HepG2 (cell line): Measurements from ENCODE around the gene B4GALT5. TPM values are rescaled to one million over a fixed set of nuclear protein-coding genes. Genes with fewer than 3 reads are reported as not detected.

Experiments
- AFF4 ChIP-seq: sonication (generic); formaldehyde crosslinking; IDR thresholded peaks from 2 replicates; pipeline ENCODE4 v1.4.0; 2020; ENCODE audit warnings: missing genetic modification reagents
- CBX2 ChIP-seq, 2 experiments: fragments of 200-600 bp in 1 of 2; sonication (generic); formaldehyde crosslinking in 1 of 2; IDR thresholded peaks; 2 replicates each; pipeline versions ENCODE4 v1.7.0 to v1.8.1; 2018 to 2022; ENCODE audit warnings: low read depth in 2 of 2, low read length in 1 of 2, mild to moderate bottlenecking in 1 of 2, missing genetic modification reagents in 1 of 2
- HMGXB4 ChIP-seq, 2 experiments: sonication (generic) in 1 of 2; formaldehyde crosslinking in 1 of 2; IDR thresholded peaks; 2 replicates each; pipeline versions ENCODE4 v1.4.0 to v1.6.1; 2018 to 2020; ENCODE audit warnings: missing genetic modification reagents in 2 of 2, borderline replicate concordance in 1 of 2, low read depth in 1 of 2, mild to moderate bottlenecking in 1 of 2, missing biosample characterization in 1 of 2
- HNRNPK ChIP-seq: fragments of 200-400 bp; formaldehyde crosslinking; IDR thresholded peaks from 2 replicates; pipeline ENCODE4 v1.6.1; 2018; ENCODE audit warnings: low read length, low read depth, moderate library complexity, mild to moderate bottlenecking; ENCODE audit not compliant: poor library complexity, severe bottlenecking
- MTF2 ChIP-seq: sonication (generic); formaldehyde crosslinking; IDR thresholded peaks from 2 replicates; pipeline ENCODE4 v1.5.0; 2020; ENCODE audit warnings: missing genetic modification reagents, borderline replicate concordance
- MXI1 ChIP-seq: IDR thresholded peaks from 3 replicates; pipeline ENCODE4 v1.6.1; 2012; ENCODE audit warnings: low read depth, low read length, inconsistent platforms, borderline replicate concordance
- NRL ChIP-seq: sonication (generic); formaldehyde crosslinking; IDR thresholded peaks from 2 replicates; pipeline ENCODE4 v1.5.0; 2020; ENCODE audit warnings: missing genetic modification reagents, mild to moderate bottlenecking, moderate library complexity, borderline replicate concordance
- PHB2 ChIP-seq: fragments of 450-650 bp; IDR thresholded peaks from 2 replicates; pipeline ENCODE4 v1.6.1; 2018; ENCODE audit not compliant: partially characterized antibody
- TAF15 ChIP-seq: fragments of 200-400 bp; formaldehyde crosslinking; IDR thresholded peaks from one replicate; pipeline ENCODE4 v1.6.1; 2018; ENCODE audit warnings: mild to moderate bottlenecking, low read depth, low read length; ENCODE audit not compliant: poor library complexity, severe bottlenecking
- ZFP62 ChIP-seq: sonication (generic); formaldehyde crosslinking; IDR thresholded peaks from 2 replicates; pipeline ENCODE4 v1.4.0; 2020; ENCODE audit warnings: missing genetic modification reagents
- ZNF235 ChIP-seq: sonication (generic); formaldehyde crosslinking; IDR thresholded peaks from 2 replicates; pipeline ENCODE4 v1.8.1; 2023; ENCODE audit warnings: mild to moderate bottlenecking, missing genetic modification reagents, borderline replicate concordance
- ZNF276 ChIP-seq: sonication (generic); formaldehyde crosslinking; IDR thresholded peaks from 2 replicates; pipeline ENCODE4 v1.4.0; 2020; ENCODE audit warnings: mild to moderate bottlenecking, low read depth, missing genetic modification reagents
- ZNF317 ChIP-seq: sonication (generic); formaldehyde crosslinking; IDR thresholded peaks from 2 replicates; pipeline ENCODE4 v1.5.0; 2020; ENCODE audit warnings: mild to moderate bottlenecking, missing genetic modification reagents
- ZNF34 ChIP-seq: sonication (generic); formaldehyde crosslinking; IDR thresholded peaks from 2 replicates; pipeline ENCODE4 v1.4.0; 2020; ENCODE audit warnings: mild to moderate bottlenecking, missing genetic modification reagents, borderline replicate concordance
- ZNF577 ChIP-seq: sonication (generic); formaldehyde crosslinking; IDR thresholded peaks from 2 replicates; pipeline ENCODE4 v1.4.0; 2020; ENCODE audit warnings: mild to moderate bottlenecking, low read depth, missing genetic modification reagents, borderline replicate concordance
- ZNF841 ChIP-seq: sonication (generic); formaldehyde crosslinking; IDR thresholded peaks from 2 replicates; pipeline ENCODE4 v1.8.1; 2023; ENCODE audit warnings: missing genetic modification reagents, borderline replicate concordance
- polyA plus RNA-seq, 8 experiments: library from polyadenylated mRNA; depleted of rRNA in 3 of 8; stranded (reverse) in 7 of 8; unstranded in 1 of 8; fragments of >200 nt; fragmentation: Illumina TruSeq in 4 of 8; extraction: Trizol in 4 of 8; gene quantifications; 2 replicates each; pipeline versions ENCODE4 v1.2.1 to v1.2.3, GENCODE V29; 2011 to 2016; ENCODE audit warnings: low read depth in 4 of 8, missing spikeins in 1 of 8, mixed read lengths in 1 of 8; ENCODE audit not compliant: insufficient read depth in 1 of 8
- total RNA-seq, 5 experiments: library from RNA; depleted of rRNA; stranded (reverse); fragments of >200 nt; fragmentation: Illumina TruSeq; extraction: Trizol; gene quantifications; 2 replicates each; pipeline ENCODE4 v1.2.3, GENCODE V29; 2016; ENCODE audit warnings: low read depth in 1 of 5
- TF ChIP-seq, protein P1 (sequence below): sonication (generic); formaldehyde crosslinking; IDR thresholded peaks from 2 replicates; pipeline ENCODE4 v1.5.1; 2020; ENCODE audit warnings: missing genetic modification reagents, mild to moderate bottlenecking, borderline replicate concordance

Gene B4GALT5
- total and polyA plus RNA-seq, 2 of the 13 experiments (the other 11 are each of a cell fraction or from before 2014, with no cell fraction given), result 27.3 to 30.9 TPM

DNA sequence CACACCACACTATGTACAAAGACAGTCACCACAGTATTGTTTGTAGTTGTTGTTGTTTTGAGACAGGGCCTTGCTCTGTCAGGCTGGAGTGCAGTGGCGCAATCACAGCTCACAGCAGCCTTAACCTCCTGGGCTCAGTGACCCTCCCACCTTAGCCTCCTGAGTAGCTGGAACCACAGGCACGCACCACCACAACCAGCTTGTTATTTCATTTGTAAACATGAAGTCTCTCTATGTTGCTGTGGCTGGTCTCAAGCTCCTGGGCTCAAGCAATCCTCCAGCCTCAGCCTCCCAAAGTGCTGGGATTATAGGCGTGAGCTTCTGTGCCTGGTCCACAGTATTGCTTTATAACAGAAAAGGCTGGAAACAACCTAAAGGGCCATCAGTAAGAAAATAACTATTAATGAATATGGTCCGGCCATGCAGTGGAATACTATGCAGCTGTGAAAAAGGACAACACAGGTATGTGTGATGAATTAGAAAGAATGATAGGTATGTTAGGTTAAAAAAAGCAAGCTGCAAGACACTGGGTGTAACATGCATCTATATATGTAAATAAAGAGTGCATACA is 115.8 kb downstream of the B4GALT5 start (continued):
- TF ChIP-seq HMGXB4 (CRISPR knock-in tag; IDR thresholded peaks at IDR 0.05; ENCODE audit: borderline replicate concordance in 1 of 2, low read depth in 1 of 2) (no peak), HNRNPK (no peak), ZNF276 (CRISPR knock-in tag) (no peak), MXI1 (no peak), ZFP62 (CRISPR knock-in tag) (no peak), ZNF841 (CRISPR knock-in tag) (no peak), NRL (CRISPR knock-in tag) (no peak), MTF2 (CRISPR knock-in tag) (no peak), PHB2 (no peak), ZNF235 (CRISPR knock-in tag) (no peak), ZNF577 (CRISPR knock-in tag) (no peak), ZNF34 (CRISPR knock-in tag) (no peak), ZNF317 (CRISPR knock-in tag) (no peak), TAF15 (no peak), AFF4 (CRISPR knock-in tag) (0 out of 2 replicates have a peak, but pooled peaks have one; percentile 71), CBX2 (IDR thresholded peaks at IDR 0.05; ENCODE audit: low read depth, low read length) (no peak), CBX2 (CRISPR knock-in tag; IDR thresholded peaks at IDR 0.05; ENCODE audit: low read depth) (no peak)
- TF ChIP-seq, protein P1, sequence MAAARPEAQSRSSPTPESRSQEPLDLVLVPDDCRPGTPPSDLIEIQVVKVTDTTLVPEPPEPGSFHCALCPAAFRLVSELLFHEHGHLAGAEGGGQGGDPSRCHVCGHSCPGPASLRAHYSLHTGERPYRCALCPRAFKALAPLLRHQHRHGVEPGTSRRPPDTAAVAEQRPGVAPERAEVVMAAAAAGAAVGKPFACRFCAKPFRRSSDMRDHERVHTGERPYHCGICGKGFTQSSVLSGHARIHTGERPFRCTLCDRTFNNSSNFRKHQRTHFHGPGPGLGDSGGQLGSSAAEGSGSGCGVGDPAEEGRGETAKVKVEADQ (CRISPR knock-in tag), result no peak
